OCI-LY7 (cell line): Measurements from ENCODE around the gene SLC6A19. TPM values are rescaled to one million over a fixed set of nuclear protein-coding genes. Genes with fewer than 3 reads are reported as not detected.

Experiments
- BruUV-seq: library from RNA; stranded (reverse); fragments of 400-500 nt; replicated peaks from 2 replicates; lab custom pipeline; 2021; lab: Mats Ljungman, UMichigan
- CTCF ChIA-PET: fragments of 300-600 bp; sonication (Branson Sonifier 250); formaldehyde crosslinking; loops from one replicate; lab custom pipeline; 2022; ENCODE audit warnings: antibody characterized with exemption; ENCODE audit not compliant: unreplicated experiment; lab: Charles Lee
- POLR2A ChIA-PET: fragments of 300-600 bp; sonication (Branson Sonifier 250); formaldehyde crosslinking; loops from one replicate; lab custom pipeline; 2022; ENCODE audit warnings: antibody characterized with exemption; lab: Charles Lee
- DNase-seq: peaks from one replicate; pipeline ENCODE4 v3.0.0-alpha.2; 2015; ENCODE audit warnings: low spot score
- H2AFZ ChIP-seq: fragments of 200-600 bp; sonication (generic), shearing (Covaris generic); 2 replicates; pipeline ENCODE4 v1.6.1; 2014; ENCODE audit warnings: mild to moderate bottlenecking, antibody characterized with exemption, low read length, moderate library complexity
- H3K27ac ChIP-seq: fragments of 200-600 bp; sonication (generic); 2 replicates; pipeline ENCODE4 v1.5.1; 2014; ENCODE audit warnings: mixed run types, low read depth, mild to moderate bottlenecking, moderate library complexity, low read length, inconsistent platforms; ENCODE audit not compliant: poor library complexity, severe bottlenecking
- H3K36me3 ChIP-seq: fragments of 200-600 bp; sonication (generic); 2 replicates; pipeline ENCODE4 v1.6.1; 2014; ENCODE audit warnings: mild to moderate bottlenecking, antibody characterized with exemption, low read length, moderate library complexity, mixed read lengths; ENCODE audit not compliant: insufficient read depth
- H3K4me1 ChIP-seq: fragments of 200-600 bp; sonication (generic); 2 replicates; pipeline ENCODE4 v1.5.1; 2014; ENCODE audit warnings: mild to moderate bottlenecking, low read length; ENCODE audit not compliant: insufficient read depth, poor library complexity, severe bottlenecking
- H3K4me2 ChIP-seq: fragments of 200-600 bp; sonication (generic); 2 replicates; pipeline ENCODE4 v1.6.1; 2014; ENCODE audit warnings: mild to moderate bottlenecking, low read length
- H3K4me3 ChIP-seq: fragments of 200-600 bp; sonication (generic); 2 replicates; pipeline ENCODE4 v1.5.1; 2014; ENCODE audit warnings: mild to moderate bottlenecking, low read depth, low read length; ENCODE audit not compliant: poor library complexity, severe bottlenecking
- H3K79me2 ChIP-seq: fragments of 200-600 bp; sonication (generic); 2 replicates; pipeline ENCODE4 v1.6.1; 2016; ENCODE audit warnings: low read depth, mild to moderate bottlenecking, low read length, moderate library complexity, mixed read lengths; ENCODE audit not compliant: insufficient read depth
- H3K9me2 ChIP-seq: fragments of 200-600 bp; sonication (generic); 2 replicates; pipeline ENCODE4 v1.6.1; 2016; ENCODE audit warnings: mild to moderate bottlenecking, low read length, mixed read lengths; ENCODE audit not compliant: insufficient read depth
- H3K9me3 ChIP-seq: fragments of 200-600 bp; sonication (generic); 2 replicates; pipeline ENCODE4 v1.6.1; 2014; ENCODE audit warnings: mild to moderate bottlenecking, mixed run types, low read length, mixed read lengths
- H4K20me1 ChIP-seq: fragments of 200-600 bp; sonication (generic); 2 replicates; pipeline ENCODE4 v1.6.1; 2014; ENCODE audit warnings: mild to moderate bottlenecking, antibody characterized with exemption, low read length, moderate library complexity, mixed read lengths; ENCODE audit not compliant: insufficient read depth
- CTCF ChIP-seq: fragments of 200-600 bp; sonication (generic); conservative IDR thresholded peaks from 2 replicates; pipeline ENCODE4 v1.5.1; 2014; ENCODE audit warnings: mild to moderate bottlenecking, antibody characterized with exemption, low read length, moderate library complexity, mixed read lengths
- EZH2phosphoT487 ChIP-seq: fragments of 200-600 bp; sonication (generic); IDR thresholded peaks from 2 replicates; pipeline ENCODE4 v1.6.1; 2018; ENCODE audit warnings: low read depth, borderline replicate concordance, mild to moderate bottlenecking, mixed run types, antibody characterized with exemption, low read length, moderate library complexity, mixed read lengths
- intact Hi-C: fragments of 100-400 bp; cut with micrococcal nuclease; formaldehyde crosslinking; loops from one replicate; pipeline ENCODE4 v1.10.0; 2022; ENCODE audit not compliant: unreplicated experiment
- total RNA-seq, 2 experiments: library from RNA; depleted of rRNA in 1 of 2; stranded (reverse); fragments of >200 nt in 1 of 2; shearing (Covaris generic) in 1 of 2; gene quantifications; 2 replicates each; pipeline ENCODE4 v1.2.3, GENCODE V29; 2014 to 2022

Gene SLC6A19
- total RNA-seq, 2 experiments from 2014 or later = not detected

GRCh38 chr5:1159341-1159675 is 42.1 kb upstream of the SLC6A19 start:
- no peaks in the 10 kb centered on the region for H3K79me2 ChIP-seq
- no TSS peak for BruUV-seq
- no peaks in the 10 kb centered on the region for H4K20me1 ChIP-seq
- no peak overlapping the region for H3K4me3 ChIP-seq
- no peaks in the 10 kb centered on the region for H3K9me2 ChIP-seq
- no peaks in the 10 kb centered on the region for H3K9me3 ChIP-seq
- no peak for TF ChIP-seq EZH2phosphoT487
- TF ChIP-seq CTCF = no peak
- intact Hi-C loops = no loop called here
- H3K4me1 ChIP-seq = no peaks in the 10 kb centered on the region
- H3K4me2 ChIP-seq = no peak overlapping the region
- no peak overlapping the region for H3K27ac ChIP-seq
- ChIA-PET CTCF (no interaction called here), POLR2A (no interaction called here)
- no peak overlapping the region for H2AFZ ChIP-seq
- DNase-seq = no peak
- no peaks in the 10 kb centered on the region for H3K36me3 ChIP-seq

GRCh38 chr5:1159774-1160406 is 41.5 kb upstream of the SLC6A19 start:
- TF ChIP-seq EZH2phosphoT487 (no peak), CTCF (no peak)
- Histone ChIP-seq H3K36me3 (no peaks in the 10 kb centered on the region), H3K27ac (no peak overlapping the region), H3K4me3 (no peak overlapping the region), H3K9me2 (no peaks in the 10 kb centered on the region), H3K4me1 (no peaks in the 10 kb centered on the region), H3K79me2 (no peaks in the 10 kb centered on the region), H3K4me2 (no peak overlapping the region), H4K20me1 (no peaks in the 10 kb centered on the region), H2AFZ (no peak overlapping the region), H3K9me3 (no peaks in the 10 kb centered on the region)
- no TSS peak for BruUV-seq
- ChIA-PET CTCF (no interaction called here), POLR2A (no interaction called here)
- DNase-seq = no peak
- intact Hi-C loops = no loop called here

GRCh38 chr5:1161108-1161832 is 40.1 kb upstream of the SLC6A19 start:
- no peak overlapping the region for H2AFZ ChIP-seq
- CTCF ChIA-PET = no interaction called here
- no peaks in the 10 kb centered on the region for H3K4me1 ChIP-seq
- no peaks in the 10 kb centered on the region for H3K9me3 ChIP-seq
- intact Hi-C loops = no loop called here
- H3K79me2 ChIP-seq = no peaks in the 10 kb centered on the region
- H3K4me3 ChIP-seq = no peak overlapping the region
- POLR2A ChIA-PET = no interaction called here
- TF ChIP-seq EZH2phosphoT487 (no peak), CTCF (no peak)
- H3K4me2 ChIP-seq = no peak overlapping the region
- no peak for DNase-seq
- no TSS peak for BruUV-seq
- H3K27ac ChIP-seq = no peak overlapping the region
- H3K9me2 ChIP-seq = no peaks in the 10 kb centered on the region
- H4K20me1 ChIP-seq = no peaks in the 10 kb centered on the region
- H3K36me3 ChIP-seq = no peaks in the 10 kb centered on the region
